SIG-M5 treated with dmso at 0.1 percent for 504 hours (cell line): ENCODE results near the gene CMC2.

Source experiments
- DNase-seq: peaks from one replicate; lab custom pipeline; 2025; ENCODE audit not compliant: unreplicated experiment; lab: John Stamatoyannopoulos, UW

CMC2 gene

GRCh38 chr16:81003064-81003463, 3.6 kb downstream of the CMC2 start:
- DNase-seq = no peak

- DNase-seq = no peak
Measured at GRCh38 chr16:81001330-81001729, 5.4 kb downstream of the CMC2 start.

- DNase-seq = no peak
Measured at GRCh38 chr16:81000873-81001272, 5.8 kb downstream of the CMC2 start.

- no peak for DNase-seq
Measured at GRCh38 chr16:80997964-80998620, 8.6 kb downstream of the CMC2 start.

- no peak for DNase-seq
Measured at GRCh38 chr16:80997139-80997798, 9.4 kb downstream of the CMC2 start.

- DNase-seq = no peak
Measured at GRCh38 chr16:80996688-80997138, 10.0 kb downstream of the CMC2 start.

GRCh38 chr16:80994451-80994850, 12.2 kb downstream of the CMC2 start:
- no peak for DNase-seq

- no peak for DNase-seq
Measured at GRCh38 chr16:80993834-80994233, 12.9 kb downstream of the CMC2 start.

GRCh38 chr16:80993307-80993706, 13.4 kb downstream of the CMC2 start:
- DNase-seq = no peak

- no peak for DNase-seq
Measured at GRCh38 chr16:80992676-80993293, 13.9 kb downstream of the CMC2 start.

GRCh38 chr16:80991792-80992430, 14.8 kb downstream of the CMC2 start:
- DNase-seq = no peak

- no peak for DNase-seq
Measured at GRCh38 chr16:80990978-80991377, 15.7 kb downstream of the CMC2 start.

- no peak for DNase-seq
Measured at GRCh38 chr16:80990577-80990976, 16.1 kb downstream of the CMC2 start.

GRCh38 chr16:80989801-80990200, 16.9 kb downstream of the CMC2 start:
- no peak for DNase-seq

GRCh38 chr16:80988756-80989155, 17.9 kb downstream of the CMC2 start:
- no peak for DNase-seq

- no peak for DNase-seq
Measured at GRCh38 chr16:80986557-80986956, 20.1 kb downstream of the CMC2 start.

GRCh38 chr16:80985611-80986010, 21.1 kb downstream of the CMC2 start:
- DNase-seq = no peak

GRCh38 chr16:80984124-80984892, 22.4 kb downstream of the CMC2 start:
- no peak for DNase-seq

GRCh38 chr16:80982646-80983045, 24.0 kb downstream of the CMC2 start:
- DNase-seq = no peak

GRCh38 chr16:80981103-80981502, 25.6 kb downstream of the CMC2 start:
- DNase-seq = no peak

- DNase-seq = no peak
Measured at GRCh38 chr16:80976946-80977345, 29.7 kb downstream of the CMC2 start.
